ENCODE data around the gene XYLT1. TPM values are rescaled to one million over a fixed set of nuclear protein-coding genes. Genes with fewer than 3 reads are reported as not detected.

Gene XYLT1
- total and polyA plus RNA-seq, 10 of the 15 experiments (the other 5 are each of a cell fraction or from before 2014, with no cell fraction given) = 0.88 to 14.8 (median 5.8) TPM

DNA sequence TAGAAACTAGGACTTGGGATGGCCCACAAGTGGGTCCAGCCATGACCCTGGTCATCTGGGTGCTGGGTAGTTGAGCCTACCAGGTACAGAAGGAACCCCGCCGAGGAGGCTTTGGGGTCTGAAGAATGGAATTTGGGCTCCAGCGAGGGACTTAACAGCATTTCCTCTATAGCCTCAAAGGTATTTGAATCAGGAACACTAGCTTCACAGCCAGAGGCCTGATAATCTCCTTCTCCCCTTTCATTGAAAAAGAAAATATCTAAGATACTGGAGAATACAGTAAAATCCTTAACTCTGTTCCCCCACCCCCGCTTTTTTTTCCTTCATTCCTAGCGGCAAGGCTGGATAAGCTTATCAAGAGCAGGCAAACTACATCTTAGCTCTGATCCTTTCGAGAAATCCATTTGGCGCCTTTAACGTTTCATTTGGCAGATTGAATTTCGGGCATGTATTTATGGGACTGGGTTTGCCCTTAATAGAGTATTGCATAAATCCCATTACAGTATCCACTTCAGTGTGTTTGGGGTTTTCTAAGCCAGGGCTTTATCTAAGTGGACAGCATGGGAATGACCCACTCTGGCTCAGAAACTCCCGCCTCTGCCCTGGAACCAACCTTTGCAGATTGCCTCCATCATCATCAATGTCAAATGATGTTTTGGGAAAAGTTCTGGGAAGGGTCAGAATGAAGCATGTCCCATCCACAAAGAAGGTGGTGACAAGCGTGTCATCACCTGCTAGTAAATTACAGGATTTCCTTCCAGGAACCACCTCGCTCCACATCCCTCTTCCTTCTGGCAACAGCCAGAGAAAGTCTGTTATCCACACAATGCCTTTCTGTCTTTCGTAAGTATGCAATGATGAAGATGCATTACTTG, 36.9 kb downstream of the XYLT1 start (continued):
- TF ChIP-seq NFYB (IDR thresholded peaks at IDR 0.05; ENCODE audit: insufficient read depth, low read depth, low read length) = no peak
- no peak for TF ChIP-seq SMAD5 (IDR thresholded peaks at IDR 0.05; ENCODE audit: low read depth)
- TF ChIP-seq HDGF (IDR thresholded peaks at IDR 0.05) = no peak
- no peak for TF ChIP-seq CHD2 (IDR thresholded peaks at IDR 0.05; ENCODE audit: borderline replicate concordance, low read depth, low read length)
- TF ChIP-seq POU2F2 (IDR thresholded peaks at IDR 0.05; ENCODE audit: borderline replicate concordance, low read depth, low read length) = no peak

DNA sequence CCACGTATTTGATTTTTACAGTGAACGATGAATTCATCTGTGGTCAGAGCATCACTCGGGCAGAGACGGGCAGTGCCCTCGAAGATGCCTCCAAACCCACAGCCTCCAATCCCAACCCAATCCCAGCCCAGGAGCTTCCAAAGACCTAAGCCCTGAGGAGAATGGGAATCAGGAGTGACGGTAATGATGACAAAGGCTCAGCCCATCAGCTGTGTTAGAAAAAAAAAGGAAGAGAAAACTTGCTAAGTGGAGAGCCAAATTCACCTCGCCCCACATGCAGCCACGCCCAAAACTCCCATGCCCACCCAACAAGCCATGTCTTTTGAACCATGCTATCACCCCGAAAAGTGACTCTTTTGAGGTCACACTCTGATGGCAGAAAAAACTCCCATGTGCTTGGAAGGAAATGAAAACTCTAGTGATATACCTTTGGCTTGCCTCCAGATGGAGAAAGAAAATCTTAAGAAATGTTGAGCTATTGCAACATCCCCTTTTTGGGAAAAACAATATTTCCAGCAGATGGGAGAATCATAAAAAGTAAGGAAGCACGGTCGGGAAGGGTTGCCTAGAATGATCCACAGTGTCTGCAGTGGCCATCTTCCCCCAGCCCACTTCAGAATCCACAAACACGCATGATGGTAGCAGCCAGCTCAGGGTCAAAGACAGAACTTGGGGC, 37.7 kb downstream of the XYLT1 start:
- ATAC-seq = no peak
- H3K4me2 ChIP-seq (ENCODE audit: control insufficient read depth, insufficient read depth) = no peak overlapping the region
- H4K20me1 ChIP-seq (ENCODE audit: control insufficient read depth, insufficient read depth) = no peaks in the 10 kb centered on the region
- H3K79me2 ChIP-seq (ENCODE audit: control insufficient read depth, insufficient read depth, low read length) = no peaks in the 10 kb centered on the region
- no peaks in the 10 kb centered on the region for H3K27me3 ChIP-seq (replicated peaks in 1 of 2; ENCODE audit: control insufficient read depth in 2 of 2, insufficient read depth in 2 of 2, low read length in 1 of 2)
- RAD21 ChIA-PET (ENCODE audit: unreplicated experiment) = interaction anchor here (0.6 to 0.9 kb wide), 3 partner anchors 17 to 34 kb away, joined by 3 to 4 read pairs (median 3); no protein-coding TSS in a partner anchor
- DNase-seq (ENCODE audit: low read depth, low spot score) = no peak
- 30% methylated on average over 12 of the region's 12 CpGs for WGBS (ENCODE audit: insufficient coverage, insufficient replicate concordance, low lambda C conversion rate, missing lambda C conversion rate)
- BruUV-seq (replicated peaks) = no TSS peak
- intact Hi-C loops (cut with micrococcal nuclease; ENCODE audit: unreplicated experiment) (no loop called here), in situ Hi-C loops (cut with MboI) (no loop called here)
- H3K9ac ChIP-seq (ENCODE audit: control insufficient read depth, insufficient read depth, low read length) = no peak overlapping the region
- H3K36me3 ChIP-seq (ENCODE audit: control insufficient read depth in 2 of 2, insufficient read depth in 2 of 2, low read length in 1 of 2) = no peaks in the 10 kb centered on the region; a peak in 2 of 4 replicates
- no peaks in the 10 kb centered on the region for H3K4me1 ChIP-seq (ENCODE audit: control insufficient read depth, insufficient read depth, low read length)
- CTCF ChIA-PET = interaction anchor here (0.6 to 1.3 kb wide), 6 partner anchors 15 to 152 kb away, joined by 3 to 4 read pairs (median 3); no protein-coding TSS in a partner anchor
- SMC1A ChIA-PET (ENCODE audit: uncharacterized antibody, unreplicated experiment) = interaction anchor here (1.1 to 1.9 kb wide), 3 partner anchors 11 to 14 kb away, joined by 3 to 4 read pairs (median 3); no protein-coding TSS in a partner anchor
- no peak overlapping the region for H2AFZ ChIP-seq (ENCODE audit: control insufficient read depth, low read depth, low read length)
- no peak overlapping the region for H3K27ac ChIP-seq (ENCODE audit: control insufficient read depth, insufficient read depth)
- H3K9me3 ChIP-seq (replicated peaks; ENCODE audit: control insufficient read depth, insufficient read depth, low read length) = no peaks in the 10 kb centered on the region; the same call in 2 of the 3 replicates
- FAIRE-seq = no peak
- no peak for TF ChIP-seq SMAD1 (IDR thresholded peaks at IDR 0.05; ENCODE audit: low read depth, partially characterized antibody)
- TF ChIP-seq, protein P1, sequence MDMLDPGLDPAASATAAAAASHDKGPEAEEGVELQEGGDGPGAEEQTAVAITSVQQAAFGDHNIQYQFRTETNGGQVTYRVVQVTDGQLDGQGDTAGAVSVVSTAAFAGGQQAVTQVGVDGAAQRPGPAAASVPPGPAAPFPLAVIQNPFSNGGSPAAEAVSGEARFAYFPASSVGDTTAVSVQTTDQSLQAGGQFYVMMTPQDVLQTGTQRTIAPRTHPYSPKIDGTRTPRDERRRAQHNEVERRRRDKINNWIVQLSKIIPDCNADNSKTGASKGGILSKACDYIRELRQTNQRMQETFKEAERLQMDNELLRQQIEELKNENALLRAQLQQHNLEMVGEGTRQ (IDR thresholded peaks at IDR 0.05; ENCODE audit: borderline replicate concordance, low read depth, low read length) = no peak
- H3K4me3 ChIP-seq = no peak overlapping the region
- POLR2A ChIA-PET = interaction anchor here (0.6 to 1.3 kb wide), 2 partner anchors 11 to 14 kb away, joined by 3 read pairs; no protein-coding TSS in a partner anchor

Measured in GM12878 (cell line).